Adrenal gland (tissue), 12 donors: Measurements from ENCODE around the gene M1AP. TPM values are rescaled to one million over a fixed set of nuclear protein-coding genes. Genes with fewer than 3 reads are reported as not detected.
"Not testable (repeated sequence)": the region's sequence is repeated elsewhere in the genome, so short reads cannot be mapped to it uniquely, and the experiment has no call there.

ENCODE experiments used
- DNase-seq, 7 donors: peaks; one replicate each; pipeline ENCODE4 v3.0.0-alpha.2; 2019 to 2020
- H3K27ac ChIP-seq, 5 donors: fragments of 200-600 bp; sonication (generic) in 4 of 5; 1 replicate in 3 of 5; 2 replicates in 2 of 5; pipeline versions ENCODE4 v1.5.1 to v1.8.0; 2016 to 2020; ENCODE audit warnings: mild to moderate bottlenecking in 1 of 5
- H3K27me3 ChIP-seq: fragments of 200-600 bp; 2 replicates; pipeline ENCODE4 v1.8.0; 2021
- H3K36me3 ChIP-seq, 2 donors: fragments of 200-600 bp; replicated peaks in 1 of 2; 1 replicate in 1 of 2; 2 replicates in 1 of 2; pipeline versions ENCODE4 v1.5.1 to v1.8.0; 2018 to 2022
- H3K4me1 ChIP-seq, 2 donors: fragments of 200-600 bp; replicated peaks in 1 of 2; 1 replicate in 1 of 2; 2 replicates in 1 of 2; pipeline versions ENCODE4 v1.5.1 to v1.8.0; 2018 to 2021
- H3K4me3 ChIP-seq, 4 donors: fragments of 200-600 bp; sonication (generic) in 3 of 4; one replicate each; pipeline ENCODE4 v1.5.1; 2016 to 2018
- H3K9me3 ChIP-seq, 3 donors: fragments of 200-600 bp; sonication (generic) in 1 of 3; replicated peaks in 1 of 3; 1 replicate in 2 of 3; 2 replicates in 1 of 3; pipeline versions ENCODE4 v1.5.1 to v1.8.0; 2016 to 2021
- POLR2A ChIP-seq, 2 donors: fragments of 450-650 bp; IDR thresholded peaks; one replicate each; pipeline ENCODE4 v1.6.1; 2017; ENCODE audit warnings: antibody characterized with exemption in 2 of 2, mild to moderate bottlenecking in 2 of 2, moderate library complexity in 1 of 2
- WGBS, 4 donors: extraction: QIAGEN DNeasy Blood & Tissue Kit in 2 of 4; methylation state at CpG; one replicate each; pipeline versions ENCODE4 v1.1.5 to v1.1.7; 2013 to 2017; 5-methylcytosine and 5-hydroxymethylcytosine counted together
- intact Hi-C, 2 donors: fragments of 100-400 bp; cut with DNase I; formaldehyde crosslinking; loops; one replicate each; pipeline versions ENCODE4 v1.14.1 to v1.15.0; 2022 to 2023
- polyA plus RNA-seq, 3 donors: library from polyadenylated mRNA; stranded (reverse); fragments of 200-250 nt in 2 of 3; fragments of 350-450 nt in 1 of 3; fragmentation: Illumina TruSeq in 1 of 3; extraction: RNeasy Lipid Tissue Mini Kit (QIAGEN cat#74804) in 1 of 3; gene quantifications; one replicate each; pipeline ENCODE4 v1.2.3, GENCODE V29; 2013 to 2014
- total RNA-seq, 9 donors: library from RNA; depleted of rRNA in 4 of 9; stranded (reverse); fragments of >200 nt in 4 of 9; fragments of 120-200 nt in 1 of 9; fragmentation: NEBNext Ultra II Directional in 1 of 9; extraction: Animal tissue kit (Norgen Biotek cat#: 25700) in 1 of 9; gene quantifications; one replicate each; pipeline versions ENCODE4 v1.1.0 to v1.2.4, GENCODE V29; 2013 to 2023
- TF ChIP-seq, protein P1 (sequence below), 6 experiments: fragments of 450-650 bp in 4 of 6; fragments of 200-600 bp in 2 of 6; sonication (generic) in 1 of 6; IDR thresholded peaks; 1 replicate in 5 of 6; 2 replicates in 1 of 6; pipeline versions ENCODE4 v1.5.1 to v1.8.0; 2016 to 2021; ENCODE audit warnings: antibody characterized with exemption in 6 of 6, mild to moderate bottlenecking in 2 of 6, moderate library complexity in 1 of 6
- donor health status: healthy with polysubstance abuse.
- donor health status: Bipolar disorder and iron deficiency.
- donor health status: DM: yes; HTN: yes; CAD: no.
- donor health status: DM: no; HTN: no; CAD: no.
- donor health status: DM: no; HTN: no; CAD: no.
- donor health status: DM: yes; HTN: yes; CAD: no.

M1AP gene
- total and polyA plus RNA-seq, 12 donors = 0.47 to 2.2 (median 0.84) TPM; not detected in 1

GRCh38 chr2:74562126-74562775 lies 85.9 kb downstream of the M1AP start:
- Histone ChIP-seq H3K4me1 (no peaks in the 10 kb centered on the region), H3K4me3 (no peak overlapping the region), H3K9me3 (no peaks in the 10 kb centered on the region), H3K27me3 (no peaks in the 10 kb centered on the region), H3K36me3 (no peaks in the 10 kb centered on the region), H3K27ac (no peak overlapping the region)
- 76 to 81% (median 77%) methylated on average over 6 to 7 of the region's 7 CpGs for WGBS, 4 donors
- TF ChIP-seq, protein P1, sequence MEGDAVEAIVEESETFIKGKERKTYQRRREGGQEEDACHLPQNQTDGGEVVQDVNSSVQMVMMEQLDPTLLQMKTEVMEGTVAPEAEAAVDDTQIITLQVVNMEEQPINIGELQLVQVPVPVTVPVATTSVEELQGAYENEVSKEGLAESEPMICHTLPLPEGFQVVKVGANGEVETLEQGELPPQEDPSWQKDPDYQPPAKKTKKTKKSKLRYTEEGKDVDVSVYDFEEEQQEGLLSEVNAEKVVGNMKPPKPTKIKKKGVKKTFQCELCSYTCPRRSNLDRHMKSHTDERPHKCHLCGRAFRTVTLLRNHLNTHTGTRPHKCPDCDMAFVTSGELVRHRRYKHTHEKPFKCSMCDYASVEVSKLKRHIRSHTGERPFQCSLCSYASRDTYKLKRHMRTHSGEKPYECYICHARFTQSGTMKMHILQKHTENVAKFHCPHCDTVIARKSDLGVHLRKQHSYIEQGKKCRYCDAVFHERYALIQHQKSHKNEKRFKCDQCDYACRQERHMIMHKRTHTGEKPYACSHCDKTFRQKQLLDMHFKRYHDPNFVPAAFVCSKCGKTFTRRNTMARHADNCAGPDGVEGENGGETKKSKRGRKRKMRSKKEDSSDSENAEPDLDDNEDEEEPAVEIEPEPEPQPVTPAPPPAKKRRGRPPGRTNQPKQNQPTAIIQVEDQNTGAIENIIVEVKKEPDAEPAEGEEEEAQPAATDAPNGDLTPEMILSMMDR (IDR thresholded peaks at IDR 0.05) = no peak
- no peak for TF ChIP-seq POLR2A (IDR thresholded peaks at IDR 0.05)
- DNase-seq = no peak
- intact Hi-C loops = no loop called here

DNA sequence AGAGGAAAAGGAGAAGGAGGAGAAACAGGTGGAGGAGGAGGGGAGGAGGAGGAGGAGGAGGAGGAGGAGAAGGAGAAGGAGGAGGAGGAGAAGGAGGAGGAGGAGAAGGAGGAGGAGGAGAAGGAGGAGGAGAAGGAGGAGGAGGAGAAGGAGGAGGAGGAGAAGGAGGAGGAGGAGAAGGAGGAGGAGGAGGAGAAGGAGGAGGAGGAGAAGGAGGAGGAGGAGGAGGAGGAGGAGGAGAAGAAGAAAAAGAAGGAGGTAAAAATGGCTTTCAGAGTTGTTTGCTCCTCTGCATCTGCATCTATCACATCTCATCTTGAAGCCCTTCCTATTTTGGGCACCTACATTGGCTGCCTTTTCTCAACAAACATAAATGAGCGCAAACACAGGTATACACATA lies 87.1 kb downstream of the M1AP start:
- DNase-seq, H3K4me3 ChIP-seq, intact Hi-C loops, H3K9me3 ChIP-seq, H3K27me3 ChIP-seq, H3K4me1 ChIP-seq, H3K27ac ChIP-seq, H3K36me3 ChIP-seq: not testable (repeated sequence)
- 88 to 100% (median 92%) methylated on average over 1 of the region's 1 CpG for WGBS, 4 donors

DNA sequence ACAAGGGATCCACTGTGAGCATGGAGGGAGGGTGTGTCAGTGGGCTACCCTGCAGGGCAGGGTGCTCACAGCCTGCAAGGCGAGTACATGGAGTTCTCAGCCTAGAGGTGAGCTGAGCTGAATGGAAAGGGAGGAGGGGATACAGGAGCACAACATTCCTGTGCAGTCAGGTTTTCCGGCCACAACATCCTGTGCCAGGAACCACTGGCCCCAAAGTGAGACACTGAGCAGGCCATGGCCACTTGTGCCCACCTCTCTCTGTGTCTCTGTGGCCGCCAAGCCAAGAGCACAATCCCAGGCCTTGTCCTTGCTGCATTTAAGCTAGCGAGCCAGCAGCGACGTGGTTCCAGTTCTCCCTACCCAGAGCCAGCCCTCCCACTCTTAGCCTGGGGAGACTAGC lies 87.5 kb downstream of the M1AP start:
- Histone ChIP-seq H3K27me3 (no peaks in the 10 kb centered on the region), H3K9me3 (no peaks in the 10 kb centered on the region), H3K27ac (no peak overlapping the region), H3K4me3 (no peak overlapping the region), H3K4me1 (no peaks in the 10 kb centered on the region), H3K36me3 (no peaks in the 10 kb centered on the region)
- no peak for DNase-seq
- intact Hi-C loops = no loop called here
- 44 to 73% (median 60%) methylated on average over 5 to 6 of the region's 6 CpGs for WGBS, 4 donors
- TF ChIP-seq POLR2A (IDR thresholded peaks at IDR 0.05) = no peak
- TF ChIP-seq, protein P1 (IDR thresholded peaks at IDR 0.05) = no peak

- H3K36me3 ChIP-seq = no peaks in the 10 kb centered on the region
- H3K4me1 ChIP-seq = peaks cover 0 to 6% of the 10 kb centered on the region in 2 donors
- no peaks in the 10 kb centered on the region for H3K9me3 ChIP-seq
- no peaks in the 10 kb centered on the region for H3K27me3 ChIP-seq
- intact Hi-C loops = no loop called here
- 47 to 64% (median 57%) methylated on average over 5 of the region's 5 CpGs for WGBS, 4 donors
- H3K27ac ChIP-seq = no peak overlapping the region
- DNase-seq = no peak
- H3K4me3 ChIP-seq = no peak overlapping the region
- TF ChIP-seq POLR2A (IDR thresholded peaks at IDR 0.05) = no peak
- TF ChIP-seq, protein P1 (IDR thresholded peaks at IDR 0.05) = no peak
These were observed 88.2 kb downstream of the M1AP start for GRCh38 chr2:74559912-74560311.
